ENCODE data around the gene SLC25A45.

The SLC25A45 gene

DNA sequence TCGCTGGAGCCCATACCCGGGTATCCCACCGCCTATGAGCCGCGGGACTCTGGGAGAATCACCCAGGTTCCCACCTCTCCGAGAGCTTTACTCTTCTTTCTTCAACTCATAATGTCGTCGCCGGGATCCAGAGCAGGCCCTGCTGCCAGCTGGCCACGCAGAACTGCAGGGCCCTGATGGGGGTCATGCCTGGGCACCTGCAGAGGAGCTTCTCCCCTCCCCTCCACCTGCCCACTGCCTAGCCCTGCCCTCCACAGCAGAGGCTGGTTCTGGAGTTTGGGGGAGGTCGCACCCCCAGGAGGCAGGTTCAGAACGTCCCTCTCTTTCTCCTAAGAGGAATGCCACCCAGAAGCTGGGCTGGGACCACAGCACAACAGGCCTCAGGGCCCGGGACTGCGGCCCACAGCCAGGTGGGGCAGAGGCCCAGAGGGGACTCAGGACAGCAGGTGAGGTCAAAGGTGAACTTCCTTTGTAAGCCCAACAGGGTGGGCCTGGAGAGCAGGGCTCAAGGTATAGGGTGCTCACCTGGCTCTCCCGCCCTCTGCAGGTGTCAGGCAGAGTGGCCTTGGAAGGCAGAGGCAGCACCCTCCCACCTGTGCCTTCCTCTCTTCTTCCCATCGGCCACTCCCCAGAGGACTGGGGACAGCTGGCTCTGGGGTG lies 1.9 kb downstream of the SLC25A45 start:
- no peak for ATAC-seq (replicated peaks)
- H3K4me1 Mint-ChIP-seq (ENCODE audit: low read depth in 2 of 2): peaks cover 31 to 36% of the 10 kb centered on the region in 2 donors
- no peaks in the 10 kb centered on the region for H3K9me3 Mint-ChIP-seq
- peaks cover 9% of the 10 kb centered on the region for H3K36me3 Mint-ChIP-seq (ENCODE audit: insufficient read depth)
- H3K4me3 Mint-ChIP-seq: no peak overlapping the region
- no peaks in the 10 kb centered on the region for H3K27me3 Mint-ChIP-seq
- no peak for DNase-seq
- peak overlapping the region; percentile 35 to 98 for H3K27ac Mint-ChIP-seq

DNA sequence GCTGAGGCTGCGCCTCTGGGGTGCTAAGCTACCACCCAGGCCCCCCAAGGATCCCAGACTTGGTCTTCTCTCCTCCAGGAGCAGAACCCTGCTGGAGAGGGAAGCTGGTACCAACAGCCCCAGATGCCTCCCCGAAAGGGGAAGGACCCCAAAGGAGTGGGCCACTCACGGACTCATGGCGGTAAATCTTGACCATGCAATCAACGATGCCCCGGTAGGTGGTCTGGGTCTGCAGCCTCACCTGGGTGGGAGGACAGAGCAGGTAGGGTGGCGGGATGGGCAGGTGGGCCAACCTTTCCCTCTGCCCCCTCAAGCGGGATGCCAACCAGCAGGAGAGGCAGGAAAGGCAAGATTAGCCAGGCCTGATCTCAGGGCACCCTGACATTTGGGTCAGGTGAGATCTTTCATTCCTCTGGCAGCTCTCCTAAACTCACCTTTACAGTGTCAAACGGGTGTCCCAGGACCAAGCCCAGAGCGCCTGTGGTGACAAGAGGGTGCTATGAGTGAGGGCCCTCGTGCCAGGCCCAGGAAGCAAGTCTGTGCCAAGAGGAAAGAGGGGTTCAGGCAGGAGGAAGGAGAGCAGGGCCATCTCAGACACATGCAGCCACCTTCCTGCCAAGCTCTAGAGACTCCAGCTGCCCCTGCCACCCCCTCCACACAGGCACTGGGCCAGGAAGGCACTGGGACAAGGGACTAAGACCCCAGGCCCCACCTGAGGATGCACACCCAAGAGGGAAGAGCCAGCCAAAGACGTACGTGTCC lies 2.6 kb downstream of the SLC25A45 start:
- peaks cover 11% of the 10 kb centered on the region for H3K36me3 Mint-ChIP-seq (ENCODE audit: insufficient read depth)
- no peaks in the 10 kb centered on the region for H3K9me3 Mint-ChIP-seq
- H3K4me1 Mint-ChIP-seq (ENCODE audit: low read depth in 2 of 2): peaks cover 24 to 33% of the 10 kb centered on the region in 2 donors
- no peaks in the 10 kb centered on the region for H3K27me3 Mint-ChIP-seq
- no peak for ATAC-seq (replicated peaks)
- H3K4me3 Mint-ChIP-seq: no peak overlapping the region
- H3K27ac Mint-ChIP-seq: peak overlapping the region in 1 of 2 donors; percentile 35
- DNase-seq: no peak

- Mint-ChIP-seq H3K36me3 (ENCODE audit: insufficient read depth) (peaks cover 11% of the 10 kb centered on the region), H3K27ac (peak overlapping the region in 1 of 2 donors; percentile 58), H3K27me3 (no peaks in the 10 kb centered on the region), H3K4me1 (ENCODE audit: low read depth in 2 of 2) (peaks cover 16 to 25% of the 10 kb centered on the region in 2 donors), H3K9me3 (no peaks in the 10 kb centered on the region), H3K4me3 (no peak overlapping the region)
- DNase-seq (no peak), ATAC-seq (replicated peaks) (no peak)
These were observed 3.4 kb downstream of the SLC25A45 start for GRCh38 chr11:65378928-65379638.

DNA sequence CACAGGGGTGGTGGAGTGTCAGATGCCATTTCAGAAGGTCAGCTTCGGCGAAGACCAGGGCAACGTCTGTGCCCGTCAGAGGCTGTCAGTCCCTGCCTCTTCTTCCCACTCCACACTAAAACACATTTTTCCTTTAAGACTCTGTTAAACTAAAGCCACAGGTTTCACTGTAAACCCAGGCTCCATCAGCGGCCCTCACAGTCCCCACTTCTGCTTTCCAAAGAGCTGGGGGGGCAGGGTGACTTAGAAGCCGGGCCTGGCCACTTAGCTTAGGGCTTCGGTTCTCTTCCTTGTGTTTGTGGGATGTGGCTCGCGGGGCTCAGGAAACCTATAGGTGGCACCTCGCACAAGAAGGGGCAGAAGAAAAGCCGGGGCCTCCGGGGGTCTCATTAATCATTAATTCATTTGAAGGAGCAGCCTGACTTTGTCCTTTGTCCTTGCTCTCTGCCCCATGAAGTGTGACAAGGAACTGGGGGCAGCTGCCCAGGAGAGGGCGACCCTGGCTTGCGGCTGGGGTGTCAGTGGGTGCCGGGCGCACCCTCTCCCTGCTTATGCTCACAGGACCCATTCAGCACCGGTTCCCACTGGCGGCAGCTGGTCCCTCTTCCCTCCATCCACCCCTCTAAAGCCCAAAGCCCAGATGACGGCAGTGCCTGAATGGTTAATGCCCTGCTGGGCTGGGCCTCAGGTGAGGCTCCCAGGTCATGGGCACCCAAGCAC lies 4.1 kb downstream of the SLC25A45 start:
- ATAC-seq (replicated peaks) (no peak), DNase-seq (no peak)
- Mint-ChIP-seq H3K27ac (peak overlapping the region; percentile 58 to 60), H3K9me3 (no peaks in the 10 kb centered on the region), H3K36me3 (ENCODE audit: insufficient read depth) (peaks cover 11% of the 10 kb centered on the region), H3K4me3 (no peak overlapping the region), H3K4me1 (ENCODE audit: low read depth in 2 of 2) (peaks cover 11 to 20% of the 10 kb centered on the region in 2 donors), H3K27me3 (no peaks in the 10 kb centered on the region)

GRCh38 chr11:65377777-65378176 lies 4.7 kb downstream of the SLC25A45 start:
- Mint-ChIP-seq H3K36me3 (ENCODE audit: insufficient read depth) (peaks cover 9% of the 10 kb centered on the region), H3K9me3 (no peaks in the 10 kb centered on the region), H3K27me3 (no peaks in the 10 kb centered on the region), H3K27ac (peak overlapping the region in 1 of 2 donors; percentile 60), H3K4me1 (ENCODE audit: low read depth in 2 of 2) (peaks cover 5 to 15% of the 10 kb centered on the region in 2 donors), H3K4me3 (no peak overlapping the region)
- no peak for DNase-seq
- no peak for ATAC-seq (replicated peaks)

- peaks cover 3% of the 10 kb centered on the region for H3K36me3 Mint-ChIP-seq (ENCODE audit: insufficient read depth)
- no peaks in the 10 kb centered on the region for H3K9me3 Mint-ChIP-seq
- peaks cover 0 to 9% of the 10 kb centered on the region in 2 donors for H3K4me1 Mint-ChIP-seq (ENCODE audit: low read depth in 2 of 2)
- no peak overlapping the region for H3K27ac Mint-ChIP-seq
- no peak for DNase-seq
- ATAC-seq (replicated peaks): no peak
- H3K27me3 Mint-ChIP-seq: no peaks in the 10 kb centered on the region
- H3K4me3 Mint-ChIP-seq: no peak overlapping the region
These were observed 5.4 kb downstream of the SLC25A45 start for GRCh38 chr11:65377036-65377435.

DNA sequence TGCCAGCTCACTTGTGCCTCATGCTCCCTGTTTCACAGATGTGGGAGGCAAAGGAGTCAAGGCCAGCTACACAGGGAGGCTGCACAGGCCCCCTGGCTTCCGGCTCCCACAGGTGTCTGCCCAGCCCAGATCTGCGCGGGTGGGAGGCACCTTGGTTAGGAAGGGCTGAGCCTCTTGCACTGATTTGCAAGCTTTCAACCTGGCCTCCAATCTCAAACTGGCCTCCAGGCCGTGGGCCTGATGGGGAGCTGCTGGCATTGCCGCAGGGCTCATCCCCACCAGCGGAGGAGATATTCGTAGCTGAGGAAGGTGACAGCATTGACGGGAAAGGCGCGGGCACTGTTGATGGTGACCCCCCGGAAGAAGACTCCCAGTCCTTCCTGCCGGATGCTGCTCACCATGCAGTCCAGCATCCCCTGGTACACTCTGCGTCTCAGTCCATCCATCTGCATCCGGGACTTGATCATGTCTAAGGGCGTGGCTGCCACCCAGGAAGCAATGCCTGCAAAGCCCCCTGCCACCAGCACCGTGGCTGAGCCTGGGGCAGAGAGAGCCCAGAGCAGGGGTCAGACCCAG lies 6.2 kb downstream of the SLC25A45 start:
- Mint-ChIP-seq H3K9me3 (no peaks in the 10 kb centered on the region), H3K27me3 (no peaks in the 10 kb centered on the region), H3K36me3 (ENCODE audit: insufficient read depth) (peaks cover 3% of the 10 kb centered on the region), H3K27ac (no peak overlapping the region), H3K4me3 (no peak overlapping the region), H3K4me1 (ENCODE audit: low read depth in 2 of 2) (peaks cover 0 to 7% of the 10 kb centered on the region in 2 donors)
- ATAC-seq (replicated peaks): no peak
- DNase-seq: no peak

DNA sequence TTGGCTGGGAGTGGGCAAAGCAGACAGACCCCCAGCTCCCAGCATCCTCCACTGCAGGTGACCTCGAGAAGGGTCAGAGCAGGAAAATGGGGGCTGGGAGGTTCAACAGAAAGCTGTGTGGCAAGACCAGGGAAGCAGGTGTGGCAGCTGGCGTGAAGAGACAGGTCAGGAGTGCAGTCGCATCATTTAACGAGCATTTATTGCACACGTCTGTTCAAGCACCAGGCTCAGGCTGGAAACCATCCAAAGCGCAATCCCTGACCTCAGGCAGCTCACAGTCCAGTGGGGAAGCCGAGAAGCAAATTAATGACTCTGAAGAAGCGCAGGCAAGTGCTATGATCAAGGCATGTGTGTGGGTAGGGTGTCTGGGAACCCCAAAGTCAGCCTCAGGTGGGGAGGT lies 7.4 kb downstream of the SLC25A45 start:
- H3K9me3 Mint-ChIP-seq: no peaks in the 10 kb centered on the region
- DNase-seq (no peak), ATAC-seq (replicated peaks) (no peak)
- peaks cover 3% of the 10 kb centered on the region for H3K36me3 Mint-ChIP-seq (ENCODE audit: insufficient read depth)
- H3K4me1 Mint-ChIP-seq (ENCODE audit: low read depth in 2 of 2): peaks cover 0 to 3% of the 10 kb centered on the region in 2 donors
- peak overlapping the region; percentile 53 to 62 for H3K27ac Mint-ChIP-seq
- H3K27me3 Mint-ChIP-seq: no peaks in the 10 kb centered on the region
- no peak overlapping the region for H3K4me3 Mint-ChIP-seq

DNA sequence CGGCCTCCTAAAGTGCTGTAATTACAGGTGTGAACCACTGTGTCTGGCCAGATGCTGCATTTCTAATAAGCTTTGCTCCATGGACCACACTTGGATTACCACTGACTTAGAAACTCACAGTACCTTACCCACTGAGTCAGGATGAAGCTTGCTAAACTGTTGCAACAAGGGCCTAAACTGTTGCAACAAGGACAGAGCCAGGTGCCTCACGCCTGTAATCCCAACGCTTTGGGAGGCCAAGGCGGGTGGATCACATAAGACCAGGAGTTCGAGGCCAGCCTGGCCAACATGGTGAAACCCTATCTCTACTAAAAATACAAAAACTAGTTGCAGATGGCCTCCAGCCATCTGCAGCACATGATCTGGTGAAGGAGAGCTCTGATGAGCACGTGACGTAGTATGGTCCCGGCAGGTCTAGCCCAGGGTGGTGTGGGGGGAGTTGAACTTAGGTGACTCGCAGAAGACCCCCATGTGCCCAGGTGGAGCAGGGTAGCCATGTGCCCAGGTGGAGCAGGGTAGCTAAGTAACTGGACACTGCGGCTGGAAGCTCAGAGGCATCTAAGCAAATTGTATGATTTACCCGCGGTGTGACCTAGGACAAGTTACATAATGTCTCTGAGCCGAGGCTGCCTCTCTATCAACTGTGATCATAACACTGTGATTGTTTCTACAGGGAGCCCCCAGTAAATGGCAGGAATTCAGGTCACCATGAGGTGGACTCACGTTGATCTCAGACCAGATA lies 8.4 kb downstream of the SLC25A45 start:
- ATAC-seq (replicated peaks) (no peak), DNase-seq (no peak)
- no peak overlapping the region for H3K4me3 Mint-ChIP-seq
- H3K36me3 Mint-ChIP-seq (ENCODE audit: insufficient read depth): peaks cover 3% of the 10 kb centered on the region
- no peaks in the 10 kb centered on the region for H3K9me3 Mint-ChIP-seq
- H3K4me1 Mint-ChIP-seq (ENCODE audit: low read depth in 2 of 2): peaks cover 0 to 3% of the 10 kb centered on the region in 2 donors
- H3K27me3 Mint-ChIP-seq: no peaks in the 10 kb centered on the region
- no peak overlapping the region for H3K27ac Mint-ChIP-seq

- H3K4me1 Mint-ChIP-seq (ENCODE audit: low read depth in 2 of 2): peaks cover 0 to 3% of the 10 kb centered on the region in 2 donors
- H3K9me3 Mint-ChIP-seq: no peaks in the 10 kb centered on the region
- ATAC-seq (replicated peaks): no peak
- no peak overlapping the region for H3K4me3 Mint-ChIP-seq
- H3K36me3 Mint-ChIP-seq (ENCODE audit: insufficient read depth): peaks cover 2% of the 10 kb centered on the region
- no peaks in the 10 kb centered on the region for H3K27me3 Mint-ChIP-seq
- DNase-seq: no peak
- H3K27ac Mint-ChIP-seq: peak overlapping the region; percentile 19 to 49
These were observed 11.8 kb downstream of the SLC25A45 start for GRCh38 chr11:65370659-65371049.

DNA sequence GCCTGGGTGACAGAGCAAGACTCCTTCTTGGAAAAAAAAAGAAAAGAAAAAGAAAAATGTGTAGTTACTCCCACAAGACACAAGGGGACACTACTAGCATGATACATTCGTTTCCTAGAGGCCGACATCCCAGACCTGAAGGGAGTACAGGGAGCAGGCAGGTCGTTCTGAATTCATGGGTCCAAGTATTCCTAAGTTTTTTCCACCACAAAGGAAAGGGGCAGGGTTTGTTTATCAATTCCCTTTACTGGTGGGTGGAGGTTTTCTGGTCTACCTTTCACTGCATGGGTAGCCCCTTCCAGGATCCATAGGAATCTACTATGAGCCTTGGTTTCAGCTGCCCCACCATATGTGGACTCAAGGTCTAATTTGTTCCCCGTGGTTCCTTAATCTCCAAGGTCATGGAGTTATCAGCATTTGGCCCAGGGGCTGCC lies 16.1 kb downstream of the SLC25A45 start:
- no peaks in the 10 kb centered on the region for H3K27me3 Mint-ChIP-seq
- ATAC-seq (replicated peaks) (peak; percentile 79), DNase-seq (peak in 1 of 3 experiments; percentile 38)
- H3K36me3 Mint-ChIP-seq (ENCODE audit: insufficient read depth): no peaks in the 10 kb centered on the region
- H3K4me1 Mint-ChIP-seq (ENCODE audit: low read depth in 2 of 2): peaks cover 0 to 1% of the 10 kb centered on the region in 2 donors
- H3K27ac Mint-ChIP-seq: no peak overlapping the region
- no peak overlapping the region for H3K4me3 Mint-ChIP-seq
- H3K9me3 Mint-ChIP-seq: no peaks in the 10 kb centered on the region

DNA sequence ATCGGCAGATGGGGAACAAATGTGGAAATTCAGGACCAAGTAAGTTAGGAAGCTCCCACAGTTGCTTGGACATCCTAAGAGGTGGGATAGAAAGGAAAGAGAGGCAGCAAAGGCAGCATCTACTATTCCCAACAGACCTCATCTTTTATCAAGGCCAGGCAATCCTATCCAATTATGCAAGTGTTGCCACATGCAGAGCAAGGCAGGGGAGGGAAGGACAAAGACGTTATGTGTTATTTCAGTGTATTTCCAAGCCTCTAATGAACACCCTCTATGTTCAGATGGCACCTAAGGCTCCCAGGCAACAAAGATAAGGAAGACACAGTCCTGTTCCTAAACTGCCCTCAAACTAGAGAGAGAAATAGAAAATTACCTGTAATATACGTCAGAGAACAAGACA lies 18.7 kb downstream of the SLC25A45 start:
- H3K36me3 Mint-ChIP-seq (ENCODE audit: insufficient read depth): no peaks in the 10 kb centered on the region
- ATAC-seq (replicated peaks) (no peak), DNase-seq (no peak)
- no peak overlapping the region for H3K4me3 Mint-ChIP-seq
- no peak overlapping the region for H3K27ac Mint-ChIP-seq
- H3K4me1 Mint-ChIP-seq (ENCODE audit: low read depth in 2 of 2): peaks cover 0 to 1% of the 10 kb centered on the region in 2 donors
- no peaks in the 10 kb centered on the region for H3K9me3 Mint-ChIP-seq
- no peaks in the 10 kb centered on the region for H3K27me3 Mint-ChIP-seq
